GM19035 (cell line): ENCODE data around the gene TNFRSF19.

Experiments used
- ATAC-seq: cut with Tn5 transposase; IDR thresholded peaks from one replicate; pipeline ENCODE4 v1.9.1; 2021; ENCODE audit not compliant: unreplicated experiment

TNFRSF19 gene

GRCh38 chr13:23627410-23627809 lies 57.2 kb downstream of the TNFRSF19 start:
- ATAC-seq, result no peak

GRCh38 chr13:23628250-23628649 lies 58.0 kb downstream of the TNFRSF19 start:
- no peak for ATAC-seq

DNA sequence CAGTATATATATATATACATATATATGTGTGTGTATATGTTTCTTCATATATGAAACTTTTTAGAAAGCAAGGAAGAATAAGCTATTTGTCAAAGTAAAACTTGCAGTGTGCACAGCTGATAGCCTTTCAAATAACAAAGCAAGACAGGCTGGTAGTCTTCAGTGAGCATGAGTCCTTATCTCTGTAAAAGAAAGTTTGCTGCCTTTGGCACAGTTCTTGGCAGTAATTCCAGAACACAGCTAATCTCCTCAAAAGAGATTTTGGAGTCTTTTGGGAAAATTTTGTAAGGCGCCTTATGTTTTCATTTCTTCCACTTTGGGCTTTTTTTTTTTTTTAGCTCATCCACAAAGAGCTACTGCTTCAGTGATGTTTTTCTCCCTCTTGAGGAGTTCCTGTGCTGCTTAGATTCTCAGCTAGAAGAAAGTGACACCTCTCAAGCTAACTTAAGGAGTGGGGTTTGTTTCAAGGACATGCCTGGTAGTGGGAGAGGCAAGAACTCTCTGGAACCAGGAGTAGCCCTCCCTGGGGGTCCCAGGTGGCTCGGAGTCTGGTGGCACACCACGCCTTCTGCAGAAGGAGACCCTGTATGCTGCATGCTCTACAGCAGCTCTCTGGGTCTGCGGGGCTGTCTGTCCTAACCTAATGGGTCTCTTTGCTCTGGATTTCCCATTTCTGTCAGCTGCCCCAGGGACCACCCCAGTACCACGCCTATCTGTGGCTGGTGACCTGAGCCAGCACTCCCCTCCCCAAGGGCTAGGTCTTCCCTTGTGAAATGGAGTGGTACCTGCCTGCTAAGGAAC lies 58.8 kb downstream of the TNFRSF19 start:
- ATAC-seq, result no peak

DNA sequence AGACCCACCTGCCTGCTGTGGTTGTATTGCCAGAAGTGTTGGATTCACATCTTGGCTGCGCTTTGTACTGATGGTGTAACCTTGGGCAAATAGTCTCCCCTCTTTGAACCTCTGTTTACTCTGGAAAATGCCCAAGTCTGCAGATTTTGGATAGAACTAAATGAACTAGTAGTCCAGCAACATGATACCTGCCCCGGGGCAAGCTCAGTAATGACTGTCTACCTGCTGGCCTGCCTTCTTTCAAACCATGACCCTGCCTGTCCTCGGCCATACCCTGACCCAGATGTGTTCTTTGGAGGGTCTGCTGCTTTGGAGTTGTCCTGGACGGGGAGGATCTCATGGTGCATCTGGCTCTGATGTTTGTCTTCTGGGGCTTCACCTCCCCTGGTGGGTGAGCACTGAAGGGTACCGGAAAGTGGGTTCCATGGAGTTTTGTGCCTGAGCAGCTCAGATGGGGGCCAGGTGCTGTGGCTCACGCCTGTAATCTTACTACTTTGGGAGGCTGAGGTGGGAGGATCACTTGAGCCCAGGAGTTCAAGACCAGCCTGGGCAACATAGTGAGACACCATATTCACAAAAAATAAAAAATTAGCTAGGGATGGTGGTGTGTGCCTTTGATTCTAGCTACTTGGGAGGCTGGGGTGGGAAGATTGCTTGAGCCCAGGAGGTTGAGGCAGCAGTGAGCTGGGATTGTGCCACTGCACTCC lies 59.5 kb downstream of the TNFRSF19 start:
- no peak for ATAC-seq

- ATAC-seq, result no peak
Measured at GRCh38 chr13:23630349-23631093, 60.3 kb downstream of the TNFRSF19 start.

- ATAC-seq, result no peak
Measured at GRCh38 chr13:23631311-23632047, 61.3 kb downstream of the TNFRSF19 start.

GRCh38 chr13:23632048-23632582 lies 61.9 kb downstream of the TNFRSF19 start:
- ATAC-seq, result no peak

GRCh38 chr13:23632741-23633140 lies 62.5 kb downstream of the TNFRSF19 start:
- ATAC-seq, result no peak

DNA sequence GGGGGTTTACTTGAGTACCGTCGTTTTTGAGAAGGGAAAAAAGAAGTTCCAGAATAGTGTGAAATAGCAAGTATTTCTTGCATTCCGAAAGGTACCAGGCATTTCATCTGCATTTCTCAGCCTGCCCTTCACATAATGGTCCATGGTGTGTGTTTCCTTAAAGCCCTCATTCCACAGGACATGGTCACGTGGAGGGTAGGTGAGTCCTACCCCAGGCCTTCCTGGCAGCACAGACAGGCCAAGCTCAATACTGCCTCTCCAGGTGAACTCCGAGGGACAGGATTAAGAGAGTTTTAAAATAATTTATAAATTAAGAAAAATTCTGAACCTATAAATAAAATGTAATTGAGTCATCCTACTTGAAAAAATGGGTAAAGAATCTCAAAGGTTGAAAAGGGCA lies 64.7 kb downstream of the TNFRSF19 start:
- no peak for ATAC-seq

DNA sequence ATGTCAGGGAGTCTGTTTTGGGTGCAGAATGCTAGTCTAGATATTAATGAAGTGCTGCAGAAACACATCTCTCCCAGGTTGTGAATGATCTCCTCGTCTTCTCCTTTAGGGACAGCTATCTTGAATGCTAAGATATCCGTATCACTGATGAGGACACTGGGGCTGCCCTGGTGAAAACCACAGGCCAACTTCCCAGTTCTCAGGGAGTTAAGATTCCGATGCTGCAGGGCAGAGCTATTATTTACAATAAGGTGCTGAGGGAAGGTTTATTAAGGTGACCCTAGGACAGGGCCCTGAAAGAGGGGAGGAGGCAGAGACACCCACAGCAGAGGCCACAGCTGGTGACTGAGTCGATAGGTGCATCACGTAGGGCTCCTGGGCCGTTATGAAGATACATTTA lies 66.1 kb downstream of the TNFRSF19 start:
- no peak for ATAC-seq

- ATAC-seq, result no peak
Measured at GRCh38 chr13:23637829-23638228, 67.6 kb downstream of the TNFRSF19 start.

DNA sequence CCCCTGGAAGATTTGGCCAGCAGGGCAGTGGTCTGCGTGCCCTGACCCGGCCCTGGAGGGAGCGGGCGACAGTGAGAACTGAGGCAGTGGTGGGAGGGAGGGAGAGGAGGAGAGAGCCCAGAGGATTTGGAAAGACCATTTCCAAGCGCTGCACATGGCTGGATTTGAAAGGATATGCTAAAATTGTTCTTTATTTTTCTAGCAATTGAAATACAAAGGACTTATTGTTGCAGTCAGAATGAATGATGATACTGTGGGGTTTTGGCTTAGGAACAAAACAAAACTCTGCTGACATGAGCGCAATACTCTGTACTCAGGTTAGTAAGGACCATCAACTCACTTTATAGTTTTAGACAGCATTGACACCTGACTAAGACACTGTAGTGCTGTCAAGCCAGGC lies 69.5 kb downstream of the TNFRSF19 start:
- ATAC-seq, result no peak

DNA sequence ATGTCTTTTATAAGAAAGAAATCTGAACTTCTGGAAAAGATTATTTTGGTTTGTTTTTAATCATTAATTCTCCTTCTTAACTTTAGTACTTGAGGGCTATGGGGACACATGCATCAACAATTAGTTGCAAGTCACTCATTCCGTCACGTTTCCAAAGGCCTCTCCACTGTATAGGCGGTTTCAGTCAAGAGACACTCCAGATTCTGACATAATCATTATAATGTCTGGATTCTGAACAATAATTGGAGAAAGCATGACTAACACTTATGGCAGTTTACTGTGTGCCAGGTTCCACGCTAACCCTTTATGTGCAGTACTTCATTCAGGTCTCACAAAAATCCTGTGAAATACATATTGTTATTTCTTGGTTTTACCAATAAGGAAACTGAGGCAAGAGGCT lies 71.9 kb downstream of the TNFRSF19 start:
- ATAC-seq, result no peak

GRCh38 chr13:23643338-23644125 lies 73.3 kb downstream of the TNFRSF19 start:
- no peak for ATAC-seq

DNA sequence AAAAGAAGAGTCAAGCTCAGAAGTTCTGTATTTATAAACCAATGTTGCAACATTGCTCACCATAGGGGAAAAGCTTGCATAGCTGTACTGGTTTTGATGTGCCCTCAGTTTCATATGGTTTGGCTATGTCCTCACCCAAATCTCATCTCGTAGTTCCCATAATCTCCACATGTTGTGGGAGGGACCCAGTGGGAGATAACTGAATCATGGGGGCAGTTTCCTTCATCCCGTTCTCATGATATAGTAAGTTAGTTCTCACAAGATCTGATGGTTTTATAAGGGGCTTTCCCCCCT lies 73.9 kb downstream of the TNFRSF19 start:
- ATAC-seq, result no peak

GRCh38 chr13:23644527-23645138 lies 74.4 kb downstream of the TNFRSF19 start:
- ATAC-seq, result no peak

GRCh38 chr13:23645851-23646250 lies 75.6 kb downstream of the TNFRSF19 start:
- no peak for ATAC-seq

GRCh38 chr13:23651439-23651838 lies 81.2 kb downstream of the TNFRSF19 start:
- ATAC-seq, result no peak

DNA sequence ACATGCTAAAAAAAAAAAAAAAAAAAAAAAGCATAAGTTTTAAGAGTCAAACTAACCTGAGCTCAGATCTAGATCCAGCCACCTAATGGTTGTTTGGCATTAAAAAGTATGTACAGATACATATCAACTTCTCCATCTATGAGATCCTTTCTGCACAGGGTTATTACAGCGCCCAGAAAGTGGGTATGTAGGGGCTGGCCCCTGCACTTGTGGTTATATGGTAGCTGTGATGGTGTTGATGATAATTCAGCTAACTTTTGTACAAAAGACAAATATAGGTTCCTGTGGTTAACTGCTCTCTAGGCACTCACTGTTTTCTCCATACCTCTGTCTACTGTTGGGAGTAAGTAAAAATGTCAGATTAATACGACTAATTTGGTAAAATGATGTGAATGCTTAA lies 81.7 kb downstream of the TNFRSF19 start:
- no peak for ATAC-seq
